Stimulated activated CD4-positive, alpha-beta T cell treated with anti-CD3 and anti-CD28 coated beads, Interleukin-12 subunit alpha, Interleukin-12 subunit beta, amount 100 ng/mL, for 24 hours (primary cell): ENCODE measurements around the gene CALM3.
"Not testable (repeated sequence)": the region's sequence is repeated elsewhere in the genome, so short reads cannot be mapped to it uniquely, and the experiment has no call there.

Experiments used
- DNase-seq, 2 experiments: peaks; one replicate each; pipeline ENCODE4 v3.0.0-alpha.2; 2020; ENCODE audit warnings: low read depth in 2 of 2

CALM3 gene

DNA sequence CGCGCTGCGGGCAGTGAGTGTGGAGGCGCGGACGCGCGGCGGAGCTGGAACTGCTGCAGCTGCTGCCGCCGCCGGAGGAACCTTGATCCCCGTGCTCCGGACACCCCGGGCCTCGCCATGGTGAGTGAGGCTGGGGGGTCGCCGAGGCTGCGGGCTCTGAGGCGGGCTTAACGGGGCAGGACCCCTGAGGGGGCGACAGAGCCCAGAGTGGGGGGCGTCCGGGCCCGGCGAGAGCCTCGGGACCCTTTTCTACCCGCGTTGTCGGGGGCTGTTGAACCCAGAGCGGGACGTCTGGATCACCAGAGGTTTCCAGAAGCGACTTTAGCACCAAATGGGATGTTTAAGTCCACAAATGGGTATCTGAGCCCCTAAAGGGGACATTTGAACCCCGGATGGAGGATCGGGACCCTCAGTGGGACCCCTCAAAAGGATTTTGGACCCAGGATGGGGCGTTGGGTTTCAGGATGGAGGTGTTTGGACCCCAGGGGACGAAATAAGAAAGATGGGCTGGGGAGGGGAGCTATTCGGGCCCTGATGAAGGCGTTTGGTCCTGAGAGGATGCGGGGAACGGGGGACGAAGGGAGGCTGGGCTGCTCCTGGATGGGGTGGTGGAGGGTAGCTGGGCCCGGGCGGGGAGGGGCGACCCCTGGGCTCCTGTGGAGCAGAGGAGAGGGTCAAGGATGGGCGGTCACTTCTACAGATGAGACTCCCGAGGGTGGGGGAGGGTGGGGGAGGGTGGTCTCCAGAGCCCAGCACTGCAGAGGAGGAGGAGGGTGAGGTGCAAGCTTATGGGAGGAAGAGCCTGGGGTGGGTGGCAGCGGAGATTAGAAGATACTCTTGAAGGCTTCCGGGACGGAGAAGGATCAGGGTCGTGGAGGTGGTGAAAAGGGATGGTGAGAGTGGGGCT, at the start of gene CALM3:
Gene CALM3 (plus strand): TSS at position 13 of the 907 bp plus-strand sequence. CDS start 105 bp downstream, at position 118.
- DNase-seq = no peak

DNA sequence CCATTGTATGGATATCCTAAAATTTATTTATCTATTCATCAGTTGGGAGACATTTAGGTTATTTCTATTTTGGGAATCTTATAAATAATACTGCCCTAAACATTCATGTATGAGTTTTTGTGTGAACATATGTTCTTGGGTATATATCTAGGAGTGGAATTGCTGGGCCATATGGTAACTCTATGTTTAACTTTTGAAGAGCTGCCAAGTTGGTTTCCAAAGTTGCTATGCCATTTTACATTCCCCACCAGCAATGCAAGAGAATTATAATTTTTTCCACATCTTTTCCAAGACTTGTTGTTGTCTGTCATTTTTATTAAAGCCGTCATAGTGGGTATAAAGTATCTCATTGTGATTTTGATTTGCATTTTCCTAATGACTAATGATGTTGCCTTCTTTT, 48.2 kb upstream of the CALM3 start:
- no peak for DNase-seq

DNA sequence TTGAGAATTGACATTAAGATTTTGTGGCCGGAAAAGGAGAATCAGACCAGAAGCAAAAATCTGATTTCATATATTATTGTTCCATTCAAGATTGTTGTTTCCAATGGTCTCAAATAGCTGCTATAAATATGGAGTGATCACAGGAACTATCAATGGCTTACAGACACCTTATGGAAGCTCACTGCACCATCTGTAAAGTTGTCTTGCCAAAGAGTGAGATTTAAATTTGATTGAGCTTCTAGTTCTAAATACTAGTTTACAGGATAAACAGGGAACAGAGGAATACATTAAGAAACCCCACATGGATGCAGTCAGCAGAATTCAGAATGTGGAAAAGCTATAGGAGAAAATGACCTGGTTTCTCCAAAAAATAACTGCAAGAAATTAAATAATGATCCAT, 47.0 kb upstream of the CALM3 start:
- no peak for DNase-seq

DNA sequence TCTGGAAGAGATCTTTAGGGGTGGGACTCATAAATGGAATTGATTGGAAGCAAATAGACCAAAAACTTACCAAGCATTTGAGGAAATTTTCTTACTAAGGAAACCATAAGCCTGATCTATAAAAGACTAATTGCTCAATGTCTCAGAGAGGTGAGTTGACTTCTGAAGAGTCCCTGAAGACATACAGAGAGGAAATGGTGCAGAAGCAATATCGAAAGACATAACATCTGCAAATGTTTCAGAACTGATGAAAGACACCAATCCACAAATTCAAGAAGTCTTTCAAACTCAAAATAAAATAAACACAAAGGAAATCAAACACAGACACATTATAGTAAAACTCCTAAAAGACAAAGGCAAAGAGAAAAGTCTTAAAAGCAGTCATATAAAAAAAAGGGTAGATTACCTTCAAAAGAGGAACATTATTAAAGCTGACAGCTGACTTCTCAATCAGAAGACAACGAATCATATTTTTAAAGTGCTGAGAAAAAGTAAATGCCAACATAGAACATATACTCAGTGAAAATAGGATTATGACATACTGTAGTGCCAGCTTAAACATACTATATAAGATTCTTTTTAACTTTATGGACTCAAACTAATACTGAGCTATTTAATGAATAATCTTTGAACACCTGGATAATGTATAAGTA, 45.4 kb upstream of the CALM3 start:
- DNase-seq = no peak

DNA sequence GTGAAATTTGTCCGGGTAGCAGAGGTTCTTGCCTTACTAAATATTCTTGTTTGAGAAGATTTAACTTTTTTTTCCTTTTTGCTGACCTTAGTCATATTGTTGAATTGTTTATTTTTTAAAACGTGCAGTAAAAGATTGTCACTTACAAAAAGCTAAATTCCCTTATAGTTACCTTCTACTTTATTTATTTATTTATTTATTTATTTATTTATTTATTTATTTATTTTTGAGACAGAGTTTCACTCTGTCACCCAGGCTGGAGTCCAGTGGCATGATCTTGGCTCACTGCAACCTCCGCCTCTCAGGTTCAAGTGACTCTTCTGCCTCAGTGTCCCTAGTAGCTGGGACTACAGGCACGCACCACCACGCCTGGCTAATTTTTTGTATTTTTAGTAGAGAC, 44.7 kb upstream of the CALM3 start:
- DNase-seq = not testable (repeated sequence)

DNA sequence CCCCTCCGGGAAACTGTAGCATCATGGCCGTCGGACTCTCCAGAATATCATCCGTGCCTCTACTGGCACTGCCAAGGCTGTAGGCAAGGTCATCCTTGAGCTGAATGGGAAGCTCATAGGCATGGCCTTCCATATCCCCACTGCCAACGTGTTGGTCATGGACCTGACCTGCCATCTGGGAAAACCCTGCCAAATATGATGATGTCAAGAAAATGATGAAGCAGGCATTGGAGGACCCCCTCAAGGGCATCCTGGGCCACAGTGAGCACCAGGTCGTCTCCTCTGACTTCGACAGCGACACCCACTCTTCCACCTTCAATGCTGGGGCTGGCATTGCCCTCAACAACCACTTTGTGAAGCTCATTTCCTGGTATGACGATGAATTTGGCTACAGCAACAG, 41.9 kb upstream of the CALM3 start:
- DNase-seq = no peak

DNA sequence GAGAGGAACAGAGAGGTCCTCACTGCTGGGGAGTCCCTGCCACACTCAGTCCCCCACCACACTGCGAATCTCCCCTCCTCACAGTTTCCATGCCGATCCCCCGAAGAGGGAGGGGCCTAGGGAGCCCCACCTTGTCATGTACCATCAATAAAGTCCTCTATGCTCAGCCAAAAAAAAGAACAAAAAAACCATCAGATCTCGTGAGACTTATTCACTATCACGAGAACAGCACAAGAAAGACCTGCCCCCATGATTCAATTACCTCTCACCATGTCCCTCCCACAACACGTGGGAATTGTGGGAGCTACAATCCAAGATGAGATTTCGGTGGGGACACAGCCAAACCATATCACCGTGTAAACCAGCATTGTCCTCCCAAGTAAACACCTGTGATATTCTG, 41.5 kb upstream of the CALM3 start:
- DNase-seq = not testable (repeated sequence)

DNA sequence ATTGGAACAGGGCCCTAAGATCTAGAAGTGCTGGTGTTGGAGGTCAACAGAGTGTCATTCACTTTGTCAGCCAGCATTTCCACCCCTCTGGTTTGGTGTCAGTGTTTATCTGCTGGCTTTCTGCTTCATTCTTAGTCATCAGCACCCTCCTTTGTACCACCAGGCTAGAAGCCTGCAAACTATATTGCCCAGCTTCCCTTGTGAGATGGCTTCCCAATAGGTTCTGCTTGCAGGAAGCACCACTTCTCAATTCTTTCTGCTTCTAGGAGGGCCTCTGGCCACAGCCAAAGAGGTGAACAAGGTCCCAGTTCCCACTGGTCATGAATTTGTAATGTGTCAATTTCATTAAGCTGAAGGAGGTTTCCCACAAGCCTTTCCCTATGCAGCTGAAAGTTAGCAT, 36.4 kb upstream of the CALM3 start:
- DNase-seq = no peak

DNA sequence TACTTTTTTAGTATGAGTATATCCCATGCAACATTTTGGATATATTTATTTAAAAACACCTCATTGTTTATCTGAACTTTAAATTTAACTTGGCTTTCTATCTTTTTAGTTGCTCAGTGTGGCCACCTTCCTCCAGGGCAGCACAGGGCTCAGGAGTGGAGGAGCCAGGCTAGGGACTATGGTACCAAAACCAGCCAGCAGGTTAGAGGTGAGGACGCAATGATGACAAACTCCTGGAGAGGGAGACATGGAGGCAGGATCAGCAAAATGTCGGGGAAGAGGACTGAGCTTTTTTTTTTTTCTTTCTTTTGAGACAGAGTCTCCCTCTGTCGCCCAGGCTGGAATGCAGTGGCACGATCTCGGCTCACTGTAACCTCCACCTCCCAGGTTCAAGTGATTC, 29.6 kb upstream of the CALM3 start:
- peak in 1 of 2 experiments; percentile 2 for DNase-seq

DNA sequence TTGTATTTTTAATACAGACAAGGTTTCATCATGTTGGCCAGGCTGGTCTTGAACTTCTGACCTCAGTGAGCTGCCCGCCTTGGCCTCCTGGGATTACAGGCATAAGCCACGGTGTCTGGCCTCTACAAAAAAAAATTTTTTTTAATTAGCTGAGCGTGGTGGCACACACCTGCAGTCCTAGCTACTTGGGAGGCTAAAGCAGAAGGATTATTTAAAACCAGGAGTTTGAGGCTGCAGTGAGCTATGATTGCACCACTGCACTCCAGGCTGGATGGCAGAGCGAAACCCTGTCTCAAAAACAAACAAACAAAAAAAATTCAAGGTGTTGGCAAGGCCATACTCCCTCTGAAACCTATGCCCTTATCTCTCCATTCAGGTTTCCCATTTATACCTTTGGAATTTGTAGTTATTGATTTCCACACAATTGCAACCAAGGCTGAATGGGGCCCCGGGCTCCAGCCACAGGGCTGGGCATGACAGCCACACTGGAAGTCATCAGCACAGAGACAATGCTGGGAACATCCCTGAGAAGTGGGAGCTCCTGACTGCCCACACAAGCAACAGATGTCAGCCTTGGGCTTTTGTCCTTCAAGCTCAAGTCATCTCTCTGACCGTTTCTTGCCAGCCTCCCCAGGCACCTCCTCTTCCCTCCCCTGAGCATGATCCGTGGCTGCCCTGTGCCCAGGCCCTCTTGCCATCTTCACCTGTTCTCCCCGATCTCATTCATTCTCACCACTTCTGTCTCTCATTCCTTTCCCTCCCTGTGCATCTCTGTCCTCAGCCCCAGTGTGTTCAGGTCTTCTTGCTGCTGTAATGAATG, 27.2 kb upstream of the CALM3 start:
- no peak for DNase-seq

DNA sequence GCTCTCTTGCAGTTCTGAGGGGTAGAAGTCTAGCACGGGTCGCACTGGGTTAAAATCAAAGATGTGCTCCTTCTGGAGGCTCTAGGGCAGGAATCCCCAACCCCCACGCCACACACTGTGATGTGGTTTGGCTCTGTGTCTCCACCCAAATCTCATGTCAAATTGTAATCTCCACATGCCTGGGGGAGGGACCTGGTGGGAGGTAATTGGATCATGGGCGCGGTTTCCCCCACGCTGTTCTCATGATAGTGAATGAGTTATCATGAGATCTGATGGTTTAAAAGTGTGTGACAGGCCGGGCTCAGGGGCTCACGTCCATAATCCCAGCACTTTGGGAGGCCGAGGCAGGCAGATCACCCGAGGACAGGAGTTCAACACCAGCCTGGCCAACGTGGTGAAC, 26.6 kb upstream of the CALM3 start:
- peak; percentile 9 to 39 for DNase-seq

DNA sequence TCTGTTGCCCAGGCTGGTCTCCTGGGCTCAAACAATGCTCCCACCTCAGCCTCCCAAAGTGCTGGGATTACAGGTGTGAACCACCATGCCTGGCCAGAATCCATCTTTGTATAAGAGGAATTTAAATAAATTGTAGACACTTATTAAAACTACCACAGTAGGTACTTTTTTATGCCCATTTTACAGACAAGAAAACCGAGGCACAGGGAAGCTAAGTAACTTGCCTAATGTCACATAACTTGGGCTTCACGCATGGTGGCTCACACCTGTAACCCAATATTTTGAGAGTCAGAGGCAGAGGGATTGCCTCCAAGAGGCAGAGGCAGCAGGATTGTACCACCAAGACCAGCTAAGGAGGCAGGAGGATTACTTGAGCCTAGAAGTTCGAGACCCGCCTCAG, 22.7 kb upstream of the CALM3 start:
- DNase-seq = no peak

DNA sequence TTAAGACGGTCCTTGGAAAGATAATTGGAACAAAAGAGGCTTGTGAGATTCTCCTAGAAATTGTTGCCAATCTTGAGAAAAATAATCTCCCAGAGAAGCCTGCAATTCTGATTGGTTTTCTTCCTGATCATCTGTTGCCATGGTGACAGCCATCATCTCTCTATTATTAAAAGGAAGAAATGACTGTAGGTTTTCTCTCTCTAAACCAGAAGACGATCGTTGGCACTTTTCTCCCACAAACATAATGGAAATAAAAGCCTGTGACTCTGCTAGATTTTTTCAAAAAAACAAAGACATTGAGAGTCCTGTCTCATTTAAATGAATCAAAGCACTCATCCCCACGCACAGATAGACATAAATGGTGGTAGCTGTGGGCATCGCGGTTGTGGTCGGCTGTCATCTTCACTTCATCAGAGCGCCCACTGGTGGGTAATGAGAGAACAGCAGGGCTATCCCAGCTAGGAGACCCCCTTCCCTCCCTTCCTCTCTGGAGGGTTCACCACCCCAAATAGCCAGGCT, 21.7 kb upstream of the CALM3 start:
- peak in 1 of 2 experiments; percentile 40 for DNase-seq

DNA sequence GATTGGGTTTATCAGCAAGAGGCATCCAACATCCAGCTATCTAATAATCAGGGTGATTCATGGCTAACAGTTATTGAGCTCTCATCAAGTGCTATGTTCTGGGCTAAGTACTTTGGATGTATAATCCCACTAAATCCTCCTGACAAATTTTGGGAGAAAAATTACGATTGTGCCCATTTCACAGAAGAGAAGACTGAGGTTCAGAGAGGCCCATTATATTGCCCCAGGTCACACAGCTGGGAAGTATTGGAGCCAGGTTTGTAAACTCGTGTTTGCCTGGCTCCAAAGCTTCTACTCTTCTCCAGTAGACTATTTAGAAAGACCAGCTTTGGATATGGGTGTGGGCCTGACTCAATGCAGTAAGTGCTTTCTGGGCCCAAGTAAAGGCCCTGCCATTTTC, 20.9 kb upstream of the CALM3 start:
- DNase-seq = no peak

DNA sequence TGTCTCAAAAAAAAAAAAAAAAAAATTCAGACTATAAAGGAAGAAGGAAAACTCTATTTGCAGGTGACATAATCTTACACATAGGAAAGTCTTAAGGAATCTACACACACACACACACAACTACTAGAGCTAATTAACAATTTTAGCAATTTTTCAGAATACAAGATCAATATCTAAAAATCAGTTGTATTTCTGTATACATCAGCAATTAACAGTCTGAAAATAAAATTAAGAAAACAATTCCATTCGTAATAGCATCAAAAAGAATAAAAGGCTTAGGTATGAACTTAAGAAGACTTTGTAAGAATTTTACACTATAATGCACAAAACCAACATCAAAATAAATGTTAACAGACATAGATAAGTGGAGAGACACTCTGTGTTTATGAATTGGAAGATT, 15.6 kb upstream of the CALM3 start:
- DNase-seq = no peak

DNA sequence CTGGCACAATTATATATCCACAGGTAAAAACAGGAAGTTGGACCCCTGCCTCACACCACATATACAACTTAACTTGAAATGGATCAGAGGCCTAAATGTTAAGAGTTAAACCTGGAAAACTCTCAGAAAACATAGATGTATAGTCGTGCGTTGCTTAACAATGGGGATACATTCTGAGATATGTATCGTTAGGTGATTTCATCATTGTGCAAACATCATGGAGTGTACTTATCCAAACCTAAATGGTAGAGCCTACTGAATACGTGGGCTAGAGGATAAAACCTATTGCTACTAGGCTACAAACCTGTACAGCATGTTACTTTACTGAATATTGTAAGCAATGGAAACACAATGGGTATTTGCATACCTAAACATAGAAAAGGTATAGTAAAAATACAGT, 14.8 kb upstream of the CALM3 start:
- DNase-seq = no peak

DNA sequence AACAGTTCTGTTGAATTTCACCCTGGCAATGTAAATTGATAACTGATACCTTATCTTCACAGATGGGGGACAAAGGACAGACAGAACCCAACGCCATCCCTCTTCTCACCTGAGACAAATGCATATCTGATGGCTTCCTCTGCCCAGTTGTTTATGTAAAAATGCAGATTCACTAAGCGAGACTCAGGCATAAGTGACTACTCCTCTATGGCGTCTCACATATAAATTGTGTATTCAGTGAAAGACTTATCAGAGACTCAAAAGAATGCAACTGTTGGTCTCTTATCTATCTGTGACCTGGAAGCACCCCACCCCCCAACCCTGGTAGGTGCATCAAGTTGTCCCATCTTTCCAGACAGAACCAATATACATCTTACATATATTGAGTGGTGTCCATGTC, 13.3 kb upstream of the CALM3 start:
- no peak for DNase-seq

DNA sequence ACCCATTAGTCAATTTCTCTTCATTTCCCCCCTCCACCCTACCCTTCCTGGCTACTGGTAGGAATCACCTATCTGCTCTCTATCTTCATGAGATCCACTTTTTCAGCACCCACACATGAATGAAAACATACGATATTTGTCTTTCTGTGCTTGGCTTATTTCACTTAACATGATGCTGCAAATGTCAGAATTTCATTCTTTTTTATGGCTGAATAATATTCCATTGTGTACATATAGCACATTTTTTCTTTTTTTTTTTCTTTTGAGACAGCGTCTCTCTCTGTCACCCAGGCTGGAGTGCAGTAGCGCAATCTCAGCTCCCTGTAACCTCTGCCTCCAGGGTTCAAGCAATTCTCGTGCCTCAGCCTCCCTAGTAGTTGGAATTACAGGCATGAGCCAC, 9.9 kb upstream of the CALM3 start:
- DNase-seq = no peak

DNA sequence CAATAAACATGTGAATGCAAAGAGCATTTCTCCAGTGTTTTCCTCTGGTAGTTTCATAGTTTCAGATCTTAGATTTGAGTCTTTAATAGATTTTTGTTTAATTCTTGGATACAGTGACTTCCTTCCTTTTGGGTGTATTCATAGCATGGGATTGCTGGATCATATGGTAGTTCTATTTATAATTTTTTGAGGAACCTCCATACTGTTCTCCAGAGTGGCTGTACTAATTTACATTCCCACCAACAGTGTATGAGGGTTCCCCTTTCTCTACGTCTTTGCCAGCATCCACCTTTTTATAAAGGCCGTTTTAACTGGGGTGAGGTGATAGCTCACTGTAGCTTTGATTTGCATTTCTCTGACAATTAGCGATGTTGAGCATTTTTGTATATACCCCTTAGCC, 9.3 kb upstream of the CALM3 start:
- DNase-seq = no peak

DNA sequence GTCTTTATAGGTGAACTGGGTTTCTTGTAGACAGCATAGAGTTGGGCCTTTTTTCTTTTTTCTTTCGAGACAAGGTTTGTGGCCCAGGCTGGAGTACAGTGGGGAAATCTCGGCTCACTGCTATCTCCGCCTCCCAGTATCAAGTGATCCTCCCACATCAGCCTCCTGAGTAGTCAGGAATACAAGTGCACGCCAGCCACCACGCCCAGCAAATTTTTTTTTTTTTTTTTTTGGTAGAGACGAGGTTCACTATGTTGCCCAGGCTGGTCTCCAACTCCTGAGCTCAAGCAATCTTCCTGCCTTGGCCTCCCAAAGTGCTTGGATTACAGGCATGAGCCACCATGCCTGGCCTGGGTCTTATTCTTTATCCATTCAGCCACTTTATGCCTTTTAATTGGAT, 5.1 kb upstream of the CALM3 start:
- no peak for DNase-seq

DNA sequence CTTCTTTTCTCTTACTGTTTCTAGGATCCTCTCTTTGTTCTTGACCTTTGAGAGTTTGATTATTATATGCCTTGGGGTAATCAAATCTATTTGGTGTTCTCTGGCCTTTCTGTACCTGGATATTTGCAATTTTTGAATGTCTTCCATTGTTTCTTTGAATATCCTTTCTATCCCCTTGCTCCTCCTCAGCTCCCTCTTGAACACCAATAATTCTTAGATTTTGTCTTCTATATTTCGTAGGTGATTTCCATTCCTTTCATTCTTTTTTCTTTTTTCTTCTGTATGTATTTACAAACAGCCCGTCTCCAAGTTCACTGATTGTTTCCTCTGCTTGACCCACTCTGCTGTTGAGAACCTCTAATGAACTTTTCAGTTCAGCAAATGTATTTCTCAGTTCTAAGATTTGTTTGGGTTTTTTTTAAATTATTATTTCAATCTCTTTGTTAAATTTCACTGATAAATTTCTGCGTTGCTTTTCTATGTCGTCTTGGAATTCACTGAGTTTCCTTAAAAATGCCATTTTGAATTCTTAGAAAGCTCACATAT, 2.7 kb upstream of the CALM3 start:
- no peak for DNase-seq
